ENCODE results near the gene EFHC2.

Gene EFHC2

DNA sequence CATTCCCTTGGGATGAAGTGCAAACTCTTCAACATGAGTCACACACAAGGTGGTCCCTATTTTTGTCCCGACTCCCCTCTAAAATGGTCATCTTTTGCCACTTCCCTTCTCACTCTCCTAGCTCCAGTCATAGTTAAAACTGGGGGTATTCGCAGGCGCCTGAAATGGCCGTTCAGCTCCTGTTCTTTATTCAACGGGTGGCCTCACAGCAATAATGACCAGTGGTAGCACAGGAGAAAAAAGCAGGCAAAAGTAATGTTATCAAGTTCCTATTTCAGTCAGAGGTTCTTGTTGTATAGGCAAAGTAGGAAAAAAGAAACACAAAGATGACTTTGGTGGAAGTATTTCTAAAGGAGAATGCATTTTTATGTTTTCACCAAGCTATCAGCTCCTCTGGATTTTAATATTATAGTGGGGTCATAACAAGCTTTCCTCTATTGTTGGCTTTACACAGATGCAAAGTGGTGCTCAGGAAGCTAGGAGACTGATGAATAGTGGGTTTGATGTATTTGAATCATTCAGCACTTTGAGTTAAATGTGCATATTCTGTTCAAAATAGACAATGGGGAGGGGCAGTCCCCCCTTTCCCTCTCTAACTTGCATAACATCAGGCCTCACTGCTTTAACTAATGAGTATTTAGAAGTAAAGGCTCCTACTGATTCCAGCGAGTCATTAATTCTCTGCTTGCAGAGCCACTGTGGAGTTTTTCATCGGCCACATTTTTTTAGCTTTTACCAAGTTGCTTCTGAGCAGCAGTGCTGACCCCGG, 199.1 kb downstream of the EFHC2 start:
- DNase-seq = no peak

DNA sequence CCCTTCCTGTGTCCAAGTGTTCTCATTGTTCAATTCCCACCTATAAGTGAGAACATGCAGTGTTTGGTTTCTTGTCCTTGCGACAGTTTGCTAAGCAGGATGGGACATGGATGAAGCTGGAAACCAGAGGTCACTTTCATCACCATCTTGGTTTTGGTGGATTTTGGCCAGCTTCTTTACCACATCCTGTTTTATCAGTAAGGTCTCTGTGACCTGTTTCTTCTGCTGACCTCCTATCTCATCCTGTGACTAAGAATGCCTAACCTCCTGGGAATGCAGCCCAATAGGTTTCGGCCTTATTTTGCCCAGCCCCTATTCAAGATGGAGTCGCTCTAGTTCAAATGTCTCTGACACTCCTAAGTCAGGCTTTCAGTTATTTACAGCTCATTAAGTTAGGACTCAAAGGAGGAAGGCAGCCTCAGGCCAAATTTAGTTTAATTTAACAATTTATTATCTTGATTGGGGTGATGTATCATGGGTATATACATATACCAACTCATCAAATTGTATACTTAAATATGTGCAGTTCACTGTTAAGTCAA, 200.3 kb downstream of the EFHC2 start:
- DNase-seq = peak; percentile 4

DNA sequence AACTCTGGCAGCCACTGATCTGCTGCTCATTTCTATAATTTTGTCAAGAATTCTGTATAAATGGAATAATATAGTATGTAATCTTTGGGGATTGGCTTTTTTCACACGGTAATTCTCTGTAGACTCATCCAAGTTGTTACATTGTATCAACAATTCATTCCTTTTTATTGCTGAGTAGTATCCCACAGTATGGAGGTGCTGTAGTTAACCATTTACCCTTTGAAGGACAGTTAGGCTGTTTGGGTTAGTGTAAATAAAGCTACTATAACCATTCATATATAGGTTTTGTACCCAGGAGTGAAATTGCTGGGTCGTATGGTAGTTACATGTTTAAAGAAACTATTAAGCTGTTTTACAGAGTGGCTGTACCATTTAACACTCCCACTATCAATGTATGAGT, 213.3 kb downstream of the EFHC2 start:
- DNase-seq = no peak

DNA sequence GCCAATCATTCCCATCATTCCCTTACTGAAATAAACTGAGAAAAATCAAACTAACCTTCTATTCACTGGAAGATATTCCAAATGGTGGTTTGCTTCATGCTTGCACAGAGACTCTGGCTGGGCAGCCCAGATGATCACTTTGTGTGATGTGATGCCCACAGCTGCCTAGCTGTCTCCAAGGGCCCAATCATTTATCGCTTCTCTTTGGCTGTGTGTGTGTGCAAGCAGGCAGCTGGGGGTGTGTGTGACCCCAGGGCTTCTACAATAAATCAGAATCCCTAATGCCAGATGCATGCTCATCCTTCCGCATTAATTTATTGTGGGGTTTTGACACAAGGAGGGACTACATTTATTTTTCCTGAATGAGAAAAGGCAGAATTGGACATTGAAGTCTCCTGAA, 230.1 kb downstream of the EFHC2 start:
- DNase-seq = no peak

DNA sequence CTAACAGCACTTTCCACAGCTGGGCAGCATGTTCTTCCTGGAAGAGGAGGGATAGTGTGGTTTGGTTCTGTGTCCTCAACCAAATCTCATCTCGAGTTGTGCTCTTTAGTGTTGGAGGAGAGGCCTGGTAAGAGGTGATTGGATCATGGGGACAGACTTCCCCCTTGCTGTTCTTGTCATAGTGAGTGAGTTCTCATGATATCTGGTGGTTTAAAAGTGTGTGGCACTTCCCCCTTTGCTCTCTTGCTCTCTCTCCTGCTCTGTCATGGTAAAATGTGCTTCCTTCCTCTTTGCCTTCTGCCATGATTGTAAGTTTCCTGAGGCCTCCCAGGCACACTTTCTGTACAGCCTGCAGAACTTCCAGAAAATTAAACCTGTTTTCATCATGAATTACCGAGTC, 236.6 kb downstream of the EFHC2 start:
- no peak for DNase-seq

DNA sequence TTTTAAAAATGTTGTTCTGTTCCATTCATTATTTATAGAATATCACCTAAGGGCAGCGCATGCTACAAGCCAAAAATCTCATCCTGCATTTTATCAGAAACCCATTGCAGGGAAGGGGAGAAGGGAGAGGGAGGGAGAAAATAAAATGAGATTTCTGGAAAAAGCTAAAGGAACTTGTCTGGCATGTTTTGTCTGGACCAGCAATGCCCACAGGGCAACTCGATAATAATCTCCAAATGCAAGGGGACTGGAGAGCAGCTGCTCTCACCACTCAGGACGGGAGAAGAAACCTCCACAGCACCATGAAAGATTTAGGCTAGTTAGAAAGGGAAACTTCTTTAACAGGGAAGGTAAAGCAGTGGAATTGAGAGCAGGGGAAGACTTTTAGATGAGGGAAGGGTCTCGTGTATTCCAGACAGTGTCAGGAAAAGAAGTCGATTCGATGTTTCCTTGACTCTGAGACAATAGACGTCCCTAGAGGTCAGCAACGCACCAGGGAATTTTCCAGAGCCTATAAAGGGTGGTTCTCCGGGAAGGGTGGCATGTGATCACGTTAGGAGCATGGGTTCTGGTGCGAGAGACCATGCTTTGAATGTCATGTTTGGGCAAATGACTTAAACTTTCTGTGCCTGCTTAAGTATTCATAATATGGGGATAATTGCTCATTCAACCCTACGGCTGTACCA, 238.1 kb downstream of the EFHC2 start:
- no peak for DNase-seq

DNA sequence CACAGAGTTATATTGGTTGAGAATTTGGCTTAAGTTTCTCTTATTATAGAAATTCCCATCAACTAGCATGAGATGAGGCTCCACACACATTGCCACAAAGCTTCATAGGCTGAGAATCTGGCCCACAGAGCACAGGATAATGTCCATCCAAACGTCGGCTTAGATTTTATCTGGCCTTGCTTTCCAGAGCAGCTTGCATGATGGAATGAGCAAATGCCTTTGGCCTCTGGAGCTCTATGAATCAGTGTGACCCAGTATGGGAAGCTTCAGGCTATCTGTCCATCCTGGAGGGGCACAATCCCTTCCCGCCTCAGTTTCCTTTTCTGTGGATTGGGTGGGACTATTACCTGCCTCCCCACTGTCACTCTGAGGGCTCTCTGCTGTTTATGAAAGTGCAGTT, 238.8 kb downstream of the EFHC2 start:
- DNase-seq = no peak

DNA sequence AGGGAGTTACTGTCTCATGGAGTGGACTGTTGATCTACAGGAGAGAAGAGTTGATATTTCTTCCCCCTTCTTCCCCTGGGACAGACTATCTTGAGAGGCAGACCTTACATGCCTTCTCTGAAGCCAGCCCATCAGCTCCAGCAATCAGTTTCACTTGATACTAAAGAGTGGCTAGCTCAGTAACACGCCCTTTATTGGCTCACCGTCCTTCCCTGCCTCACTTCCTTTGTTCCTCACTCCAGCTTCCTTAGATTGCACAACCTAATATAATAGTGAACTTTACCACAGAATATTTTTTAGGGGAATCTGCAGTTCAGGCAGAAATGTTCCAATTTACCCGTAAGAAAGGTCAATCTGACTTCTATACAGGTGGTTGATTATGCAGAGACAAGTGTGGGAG, 242.2 kb downstream of the EFHC2 start:
- DNase-seq = no peak

DNA sequence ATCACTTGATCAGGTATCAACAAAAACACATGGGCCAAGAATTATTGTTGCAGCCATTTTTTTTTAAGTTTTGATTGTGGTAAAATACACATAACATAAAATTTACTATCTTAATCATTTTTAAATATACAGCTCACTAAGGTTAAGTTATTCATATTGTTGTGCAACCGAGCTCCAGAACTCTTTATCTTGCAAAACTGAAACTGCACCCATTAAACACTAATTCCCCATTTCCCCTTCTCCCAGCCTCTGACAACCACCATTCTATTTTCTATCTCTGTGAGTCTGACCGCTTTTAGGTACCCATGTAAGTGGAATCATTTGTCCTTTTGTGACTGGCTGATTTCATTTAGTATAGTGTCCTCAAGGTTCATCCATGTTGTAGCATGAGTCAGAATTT, 244.1 kb downstream of the EFHC2 start:
- no peak for DNase-seq

All from NCI-H226 (cell line).